Motor neuron (in vitro differentiated cells): ENCODE data around the gene CHI3L1. TPM values are rescaled to one million over a fixed set of nuclear protein-coding genes. Genes with fewer than 3 reads are reported as not detected.

ENCODE experiments used
- ATAC-seq, 8 experiments: fragments of 200-7000 bp; cut with Tn5 transposase; replicated peaks in 6 of 8; 2 replicates each; pipeline ENCODE4 v1.8.0; 2021; ENCODE audit warnings: mild to moderate bottlenecking in 8 of 8, moderate library complexity in 8 of 8
- H3K27ac ChIP-seq, 2 donors: fragments of 250-450 bp; sonication (Bioruptor Pico); 2 replicates each; pipeline ENCODE4 v1.9.0; 2021; ENCODE audit warnings: antibody characterized with exemption in 2 of 2, mild to moderate bottlenecking in 2 of 2, moderate library complexity in 1 of 2
- H3K4me1 ChIP-seq, 2 donors: fragments of 250-450 bp; sonication (Bioruptor Pico); replicated peaks in 1 of 2; 2 replicates each; pipeline ENCODE4 v1.6.1; 2021; ENCODE audit warnings: antibody characterized with exemption in 2 of 2, mild to moderate bottlenecking in 2 of 2, moderate library complexity in 1 of 2
- H3K4me3 ChIP-seq, 5 donors: fragments of 250-450 bp; sonication (Bioruptor Pico); 2 replicates each; pipeline ENCODE4 v1.9.0; 2021; ENCODE audit warnings: antibody characterized with exemption in 5 of 5, mild to moderate bottlenecking in 5 of 5, moderate library complexity in 4 of 5
- WGBS, 10 experiments: fragments of 450-650 bp; shearing (Covaris generic); methylation state at CpG; one replicate each; pipeline ENCODE4 v1.0.0; 2022; 5-methylcytosine and 5-hydroxymethylcytosine counted together
- in situ Hi-C, 9 experiments: fragments of 400-800 bp; cut with MboI; loops; one replicate each; pipeline ENCODE4 v1.15.0; 2021; ENCODE audit warnings: low sequenced_read_pairs in 9 of 9, low pct_unique_long_range_greater_than_20kb in 2 of 9; ENCODE audit not compliant: unreplicated experiment in 9 of 9
- total RNA-seq, 8 experiments: library from RNA; unstranded; fragments of 300-600 nt; gene quantifications; 2 replicates each; pipeline versions ENCODE4 v1.2.3 to v1.2.4, GENCODE V29; 2022

CHI3L1 gene
- total RNA-seq, 8 experiments from 2014 or later = 0.32 to 16.6 (median 1.4) TPM; not detected in 3

- H3K4me3 ChIP-seq = no peak overlapping the region
- peak in 4 of 8 experiments; percentile 4 to 44 (median 26) for ATAC-seq
- H3K27ac ChIP-seq = peak overlapping the region in 1 of 2 donors; percentile 54
- in situ Hi-C loops = no loop called here
- 28 to 90% (median 59%) methylated on average over 1 to 6 of the region's 7 CpGs; no CpG with 5 or more reads in 3 of the 10 experiments for WGBS, 10 experiments
- H3K4me1 ChIP-seq = peaks cover 62 to 69% of the 10 kb centered on the region in 2 donors
Observed at GRCh38 chr1:203149188-203149840, 37.2 kb downstream of the CHI3L1 start.

DNA sequence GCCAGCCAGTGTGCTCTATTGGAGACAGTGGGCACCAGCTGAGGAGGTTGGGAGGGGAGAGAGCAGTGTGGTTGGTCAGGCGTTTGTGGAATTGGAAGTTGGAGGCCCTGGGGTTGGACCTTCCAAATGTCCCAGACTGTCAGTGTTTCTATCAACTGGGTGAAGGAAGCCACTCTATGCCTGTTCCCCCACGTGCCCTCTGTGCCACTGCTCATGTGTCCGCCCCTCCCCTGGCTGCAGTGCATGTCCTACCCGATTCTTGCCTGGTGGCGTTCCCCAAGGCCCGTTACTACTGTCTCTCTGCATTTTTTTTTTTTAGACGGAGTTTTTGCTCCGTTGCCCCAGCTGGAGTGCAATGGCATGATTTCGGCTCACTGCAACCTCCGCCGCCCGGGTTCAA lies 37.9 kb downstream of the CHI3L1 start:
- no peak for ATAC-seq
- in situ Hi-C loops = no loop called here
- H3K27ac ChIP-seq = peak overlapping the region; percentile 32 to 54
- H3K4me1 ChIP-seq = peaks cover 58 to 63% of the 10 kb centered on the region in 2 donors
- H3K4me3 ChIP-seq = no peak overlapping the region
- WGBS, 10 experiments = 73 to 100% (median 91%) methylated on average over 2 to 11 of the region's 12 CpGs; no CpG with 5 or more reads in 2 of the 10 experiments

DNA sequence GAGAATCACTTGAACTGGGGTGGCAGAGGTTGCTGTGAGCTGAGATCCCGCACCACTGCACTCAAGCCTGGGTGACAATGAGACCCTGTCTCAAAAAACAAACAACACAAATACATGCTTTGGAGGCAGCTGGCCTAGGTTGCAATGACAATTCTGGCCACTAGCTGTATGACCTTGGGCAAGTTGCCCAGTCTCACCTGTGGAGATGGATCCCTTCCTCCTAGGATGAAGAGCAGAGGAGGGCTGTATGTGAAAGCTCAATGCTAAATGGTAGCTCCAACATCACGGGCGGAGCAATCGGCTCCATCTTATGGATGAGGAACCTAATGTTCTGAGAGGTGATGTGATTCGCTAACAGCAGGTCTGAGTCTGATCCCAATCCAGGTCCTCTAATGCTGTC lies 38.4 kb downstream of the CHI3L1 start:
- Histone ChIP-seq H3K4me3 (no peak overlapping the region), H3K4me1 (peaks cover 54 to 58% of the 10 kb centered on the region in 2 donors), H3K27ac (peak overlapping the region; percentile 32 to 54)
- WGBS, 10 experiments = 80 to 100% (median 96%) methylated on average over 1 to 5 of the region's 5 CpGs; no CpG with 5 or more reads in 5 of the 10 experiments
- no peak for ATAC-seq
- in situ Hi-C loops = no loop called here

DNA sequence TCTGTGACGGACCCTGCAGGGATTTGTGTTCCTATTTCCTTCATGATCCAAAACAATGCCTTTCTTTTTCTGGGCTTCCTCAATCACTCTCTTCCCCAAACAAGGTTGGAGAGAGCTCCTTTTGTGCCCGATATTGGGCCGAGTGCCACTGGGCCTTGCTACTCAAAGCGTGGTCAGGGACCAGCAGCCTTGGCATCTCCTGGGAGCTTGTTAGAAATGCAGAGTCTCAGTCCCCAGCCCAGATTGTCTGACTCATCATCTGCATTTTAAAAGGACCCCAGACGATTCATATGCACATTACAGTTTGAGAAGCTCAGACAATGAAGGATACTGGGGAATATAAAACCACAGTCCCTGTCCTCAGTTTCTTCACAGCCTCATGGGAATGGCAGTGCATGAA lies 39.1 kb downstream of the CHI3L1 start:
- H3K27ac ChIP-seq = no peak overlapping the region
- peaks cover 46 to 51% of the 10 kb centered on the region in 2 donors for H3K4me1 ChIP-seq
- 30 to 81% (median 40%) methylated on average over 1 to 5 of the region's 5 CpGs; no CpG with 5 or more reads in 2 of the 10 experiments for WGBS, 10 experiments
- in situ Hi-C loops = no loop called here
- ATAC-seq = peak in 5 of 8 experiments; percentile 16 to 68 (median 29)
- H3K4me3 ChIP-seq = no peak overlapping the region

DNA sequence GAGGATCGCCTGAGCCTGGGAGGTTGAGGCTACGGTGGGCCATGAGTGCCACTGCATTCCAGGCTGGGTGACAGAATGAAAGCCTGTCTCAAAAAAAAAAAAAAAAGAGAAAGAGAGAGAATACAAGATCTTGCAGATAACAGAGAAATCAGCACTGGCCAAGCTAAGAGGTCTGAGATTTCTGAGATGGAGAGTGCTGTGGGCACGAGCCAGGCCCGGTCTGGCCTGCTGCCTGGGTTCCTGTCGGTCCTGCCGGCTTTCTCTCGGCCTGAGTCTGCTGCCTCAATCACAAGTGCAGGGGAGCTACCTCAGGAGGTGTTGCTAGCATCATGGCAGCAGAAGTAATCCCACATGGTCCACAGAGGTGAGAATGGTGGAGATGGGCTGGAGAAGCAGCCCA lies 40.0 kb downstream of the CHI3L1 start:
- no peak for ATAC-seq
- WGBS, 10 experiments = 74 to 100% (median 85%) methylated on average over 1 to 7 of the region's 7 CpGs; no CpG with 5 or more reads in 2 of the 10 experiments
- H3K4me3 ChIP-seq = no peak overlapping the region
- H3K27ac ChIP-seq = no peak overlapping the region
- peaks cover 39 to 43% of the 10 kb centered on the region in 2 donors for H3K4me1 ChIP-seq
- in situ Hi-C loops = no loop called here

DNA sequence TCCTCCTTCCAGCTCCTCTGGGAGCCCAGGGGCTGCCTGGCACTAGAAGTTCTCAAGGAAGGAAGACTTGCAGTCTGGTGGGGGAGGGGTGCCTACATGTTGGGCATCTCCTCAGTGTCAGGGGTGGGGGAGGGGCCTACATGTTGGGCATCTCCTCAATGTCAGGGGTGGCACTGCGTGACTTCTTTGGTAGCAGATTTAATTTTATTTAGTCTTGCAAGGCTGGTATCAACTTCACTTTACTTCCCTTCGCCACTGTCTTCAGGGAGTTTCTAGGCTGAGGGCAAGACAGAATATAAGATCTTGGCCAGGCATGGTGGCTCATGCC lies 40.5 kb downstream of the CHI3L1 start:
- in situ Hi-C loops = no loop called here
- ATAC-seq = no peak
- H3K4me1 ChIP-seq = peaks cover 40 to 42% of the 10 kb centered on the region in 2 donors
- H3K27ac ChIP-seq = no peak overlapping the region
- no peak overlapping the region for H3K4me3 ChIP-seq
- WGBS, 10 experiments = 86 to 100% (median 100%) methylated on average over 1 to 2 of the region's 2 CpGs; no CpG with 5 or more reads in 6 of the 10 experiments

- in situ Hi-C loops = no loop called here
- peak in 2 of 8 experiments; percentile 33 to 41 for ATAC-seq
- 68 to 96% (median 88%) methylated on average over 1 to 13 of the region's 13 CpGs; no CpG with 5 or more reads in 4 of the 10 experiments for WGBS, 10 experiments
- Histone ChIP-seq H3K4me3 (no peak overlapping the region), H3K27ac (no peak overlapping the region), H3K4me1 (peaks cover 43 to 47% of the 10 kb centered on the region in 2 donors)
Observed at GRCh38 chr1:203145321-203146041, 41.0 kb downstream of the CHI3L1 start.

DNA sequence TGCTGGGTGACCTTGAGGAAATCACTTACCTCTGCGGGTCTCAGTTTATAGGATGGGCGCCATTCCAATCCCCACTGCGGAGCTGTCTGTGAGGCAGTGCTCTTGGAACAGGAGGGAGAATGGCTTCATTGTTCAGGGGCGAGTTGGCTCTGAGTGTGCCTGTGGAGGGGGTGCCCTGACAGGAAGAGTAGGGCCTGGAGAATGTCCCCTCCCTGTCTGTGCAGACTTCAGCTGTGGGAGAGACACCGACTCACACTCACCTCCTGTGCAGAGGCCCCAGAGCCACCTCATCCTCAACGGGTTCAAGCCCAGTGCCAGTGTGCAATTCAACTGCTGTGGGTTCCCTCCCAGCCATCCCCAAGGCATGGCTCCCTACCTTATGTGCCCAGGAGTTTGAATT lies 41.8 kb downstream of the CHI3L1 start:
- Histone ChIP-seq H3K4me1 (peaks cover 46 to 51% of the 10 kb centered on the region in 2 donors), H3K27ac (no peak overlapping the region), H3K4me3 (no peak overlapping the region)
- in situ Hi-C loops = no loop called here
- 50 to 89% (median 83%) methylated on average over 1 to 5 of the region's 6 CpGs; no CpG with 5 or more reads in 3 of the 10 experiments for WGBS, 10 experiments
- ATAC-seq = peak in 5 of 8 experiments; percentile 16 to 59 (median 26)

DNA sequence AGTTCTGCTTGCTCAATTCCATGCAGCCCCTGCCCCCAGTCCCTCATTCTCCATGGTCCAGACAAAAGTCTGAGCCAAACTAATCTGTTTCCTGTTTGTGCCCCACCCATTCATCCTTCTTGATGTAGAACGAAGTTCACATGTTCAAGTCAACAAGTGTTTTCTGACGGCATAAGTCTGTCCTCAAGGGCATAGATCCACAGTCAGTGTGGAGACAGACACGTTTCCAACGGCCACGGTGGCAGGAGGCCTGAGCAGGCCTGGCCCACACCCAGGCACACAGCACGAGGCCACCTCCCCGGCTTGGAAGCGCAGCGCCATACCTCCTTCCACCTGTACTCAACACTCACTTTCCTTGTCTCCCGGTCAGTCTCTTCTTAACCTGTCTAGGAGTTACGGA lies 42.9 kb downstream of the CHI3L1 start:
- Histone ChIP-seq H3K27ac (no peak overlapping the region), H3K4me3 (no peak overlapping the region), H3K4me1 (peaks cover 38 to 45% of the 10 kb centered on the region in 2 donors)
- no peak for ATAC-seq
- in situ Hi-C loops = no loop called here
- 60 to 100% (median 88%) methylated on average over 1 to 10 of the region's 11 CpGs; no CpG with 5 or more reads in 3 of the 10 experiments for WGBS, 10 experiments

GRCh38 chr1:203142684-203143408 lies 43.7 kb downstream of the CHI3L1 start:
- in situ Hi-C loops = no loop called here
- Histone ChIP-seq H3K4me1 (peaks cover 31 to 37% of the 10 kb centered on the region in 2 donors), H3K27ac (no peak overlapping the region), H3K4me3 (no peak overlapping the region)
- WGBS, 10 experiments = 40 to 100% (median 87%) methylated on average over 1 to 5 of the region's 5 CpGs; no CpG with 5 or more reads in 2 of the 10 experiments
- ATAC-seq = no peak

DNA sequence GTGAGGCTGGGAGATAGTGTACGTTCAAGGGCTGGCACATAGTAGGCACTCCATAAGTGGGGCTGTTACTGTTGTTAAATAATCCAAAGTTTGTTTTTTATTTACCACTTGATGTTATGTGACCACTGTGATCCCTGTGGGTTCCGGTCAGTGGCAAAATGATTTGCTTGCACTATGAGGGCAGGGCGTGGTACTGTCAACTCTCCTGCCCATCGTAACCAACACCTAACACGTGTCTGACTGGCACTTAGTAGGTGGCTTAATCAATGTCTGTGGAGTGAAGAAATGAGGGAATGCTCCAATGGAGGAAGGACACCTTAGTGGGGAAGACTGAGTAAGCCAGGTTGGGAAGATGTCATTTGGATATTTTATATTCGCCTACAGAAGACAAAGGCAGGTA lies 44.4 kb downstream of the CHI3L1 start:
- WGBS, 10 experiments = 75 to 95% (median 87%) methylated on average over 1 to 6 of the region's 6 CpGs; no CpG with 5 or more reads in 2 of the 10 experiments
- no peak for ATAC-seq
- in situ Hi-C loops = no loop called here
- Histone ChIP-seq H3K4me3 (no peak overlapping the region), H3K27ac (no peak overlapping the region), H3K4me1 (peaks cover 23 to 30% of the 10 kb centered on the region in 2 donors)

- Histone ChIP-seq H3K4me3 (no peak overlapping the region), H3K27ac (peak overlapping the region; percentile 42 to 49), H3K4me1 (peaks cover 22 to 24% of the 10 kb centered on the region in 2 donors)
- 36 to 100% (median 70%) methylated on average over 1 to 4 of the region's 5 CpGs; no CpG with 5 or more reads in 4 of the 10 experiments for WGBS, 10 experiments
- in situ Hi-C loops = no loop called here
- ATAC-seq = peak in 4 of 8 experiments; percentile 21 to 54 (median 36)
Observed at GRCh38 chr1:203140743-203141520, 45.6 kb downstream of the CHI3L1 start.
